SHP77 (cell line): ENCODE results near the gene MIB2.
"Not testable (repeated sequence)": the region's sequence is repeated elsewhere in the genome, so short reads cannot be mapped to it uniquely, and the experiment has no call there.

Experiments used
- DNase-seq, 2 experiments: peaks; one replicate each; lab custom pipeline; 2025; lab: John Stamatoyannopoulos, UW

MIB2 gene

DNA sequence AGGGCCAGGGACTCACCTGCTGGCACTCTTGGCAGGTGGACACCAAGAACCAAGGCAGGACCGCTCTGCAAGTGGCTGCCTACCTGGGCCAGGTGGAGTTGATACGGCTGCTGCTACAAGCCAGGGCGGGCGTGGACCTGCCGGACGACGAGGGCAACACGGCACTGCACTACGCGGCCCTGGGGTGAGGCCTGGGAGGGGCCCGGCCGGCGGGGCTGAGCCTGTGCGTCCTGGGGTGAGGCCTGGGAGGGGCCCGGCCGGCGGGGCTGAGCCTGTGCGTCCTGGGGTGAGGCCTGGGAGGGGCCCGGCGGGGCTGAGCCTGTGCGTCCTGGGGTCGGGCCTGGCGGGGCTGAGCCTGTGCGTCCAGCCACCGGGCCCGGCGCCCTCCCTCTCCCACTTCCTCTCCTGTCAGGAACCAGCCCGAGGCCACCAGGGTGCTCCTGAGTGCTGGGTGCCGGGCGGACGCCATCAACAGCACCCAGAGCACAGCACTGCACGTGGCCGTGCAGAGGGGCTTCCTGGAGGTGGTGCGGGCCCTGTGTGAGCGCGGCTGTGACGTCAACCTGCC, 12.0 kb downstream of the MIB2 start:
- no peak for DNase-seq

DNA sequence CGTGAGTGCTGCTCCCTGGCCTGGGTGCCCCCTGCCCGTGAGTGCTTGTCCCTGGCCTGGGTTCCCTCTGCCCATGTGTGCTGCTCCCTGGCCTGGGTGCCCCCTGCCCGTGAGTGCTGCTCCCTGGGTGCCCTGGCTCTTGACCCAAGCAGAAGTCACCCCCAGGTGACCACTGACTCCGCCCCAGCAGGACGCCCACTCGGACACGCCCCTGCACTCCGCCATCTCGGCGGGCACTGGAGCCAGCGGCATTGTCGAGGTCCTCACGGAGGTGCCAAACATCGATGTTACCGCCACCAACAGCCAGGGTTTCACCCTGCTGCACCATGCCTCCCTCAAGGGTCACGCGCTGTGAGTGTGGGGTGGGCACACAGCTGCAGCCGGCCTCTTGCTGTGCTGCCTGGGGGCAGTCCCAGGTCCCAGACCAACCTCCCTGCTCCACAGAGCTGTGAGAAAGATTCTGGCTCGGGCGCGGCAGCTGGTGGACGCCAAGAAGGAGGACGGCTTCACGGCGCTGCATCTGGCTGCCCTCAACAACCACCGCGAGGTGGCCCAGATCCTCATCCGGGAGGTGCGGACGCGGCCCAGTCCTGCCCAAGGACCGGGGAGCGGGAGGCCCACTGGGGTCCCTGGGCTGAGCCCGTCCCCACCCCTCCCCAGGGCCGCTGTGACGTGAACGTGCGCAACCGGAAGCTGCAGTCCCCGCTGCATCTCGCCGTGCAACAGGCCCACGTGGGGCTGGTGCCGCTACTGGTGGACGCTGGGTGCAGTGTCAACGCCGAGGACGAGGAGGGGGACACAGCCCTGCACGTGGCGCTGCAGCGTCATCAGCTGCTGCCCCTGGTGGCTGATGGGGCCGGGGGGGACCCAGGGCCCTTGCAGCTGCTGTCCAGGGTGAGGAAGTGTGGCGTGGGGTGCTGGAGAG, 12.8 kb downstream of the MIB2 start:
- DNase-seq, result no peak

DNA sequence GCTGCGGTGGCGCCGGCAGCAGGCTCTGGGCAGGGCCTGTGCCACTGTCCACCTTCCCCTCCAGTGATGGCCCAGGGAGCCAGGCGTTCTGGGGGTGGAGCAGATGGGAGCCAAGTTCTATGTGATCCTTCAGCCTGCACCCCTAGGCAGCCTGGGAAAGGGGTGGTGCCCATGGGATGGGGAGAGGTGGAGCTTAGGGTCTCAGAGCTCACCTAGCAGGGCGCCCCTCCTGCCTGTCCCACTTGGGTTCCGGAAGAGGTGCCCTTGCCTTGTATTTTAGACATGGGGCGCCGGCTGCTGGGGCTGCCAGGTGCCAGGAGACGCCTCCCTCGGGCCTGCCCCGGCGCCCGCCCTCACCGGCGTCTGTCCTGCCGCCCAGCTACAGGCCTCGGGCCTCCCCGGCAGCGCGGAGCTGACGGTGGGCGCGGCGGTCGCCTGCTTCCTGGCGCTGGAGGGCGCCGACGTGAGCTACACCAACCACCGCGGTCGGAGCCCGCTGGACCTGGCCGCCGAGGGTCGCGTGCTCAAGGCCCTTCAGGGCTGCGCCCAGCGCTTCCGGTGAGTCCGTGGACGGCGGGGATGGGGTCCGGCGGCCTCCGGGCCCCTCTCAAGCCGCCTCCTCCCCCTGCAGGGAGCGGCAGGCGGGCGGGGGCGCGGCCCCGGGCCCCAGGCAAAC, 13.6 kb downstream of the MIB2 start:
- no peak for DNase-seq

DNA sequence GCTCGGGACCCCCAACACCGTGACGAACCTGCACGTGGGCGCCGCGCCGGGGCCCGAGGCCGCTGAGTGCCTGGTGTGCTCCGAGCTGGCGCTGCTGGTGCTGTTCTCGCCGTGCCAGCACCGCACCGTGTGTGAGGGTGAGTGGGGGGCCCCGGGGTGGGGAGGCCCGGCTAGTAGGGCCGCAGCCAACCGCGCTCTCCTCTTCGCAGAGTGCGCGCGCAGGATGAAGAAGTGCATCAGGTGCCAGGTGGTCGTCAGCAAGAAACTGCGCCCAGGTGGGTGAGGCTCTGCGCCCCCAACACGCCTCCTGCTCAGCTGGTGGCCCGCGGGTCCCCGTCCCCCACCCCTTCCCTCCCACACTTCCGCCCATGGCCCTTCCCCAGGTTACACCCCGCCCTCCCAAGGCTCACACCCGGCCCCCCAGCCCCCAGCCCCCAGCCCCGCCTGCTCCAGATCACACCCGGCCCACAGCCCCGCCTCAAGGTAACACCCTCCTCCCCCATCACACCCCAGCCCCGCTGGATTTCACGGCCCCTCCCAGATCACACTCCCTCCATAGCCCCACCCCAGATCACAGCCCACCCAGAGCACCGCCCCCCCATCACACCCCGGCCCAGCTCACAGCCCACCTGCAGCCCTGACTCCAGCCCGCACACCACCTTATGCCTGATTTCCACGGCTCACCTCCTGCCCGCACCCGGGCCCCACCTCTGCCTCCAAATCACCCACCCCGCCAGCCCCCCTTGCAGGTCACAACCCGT, 14.3 kb downstream of the MIB2 start:
- no peak for DNase-seq

DNA sequence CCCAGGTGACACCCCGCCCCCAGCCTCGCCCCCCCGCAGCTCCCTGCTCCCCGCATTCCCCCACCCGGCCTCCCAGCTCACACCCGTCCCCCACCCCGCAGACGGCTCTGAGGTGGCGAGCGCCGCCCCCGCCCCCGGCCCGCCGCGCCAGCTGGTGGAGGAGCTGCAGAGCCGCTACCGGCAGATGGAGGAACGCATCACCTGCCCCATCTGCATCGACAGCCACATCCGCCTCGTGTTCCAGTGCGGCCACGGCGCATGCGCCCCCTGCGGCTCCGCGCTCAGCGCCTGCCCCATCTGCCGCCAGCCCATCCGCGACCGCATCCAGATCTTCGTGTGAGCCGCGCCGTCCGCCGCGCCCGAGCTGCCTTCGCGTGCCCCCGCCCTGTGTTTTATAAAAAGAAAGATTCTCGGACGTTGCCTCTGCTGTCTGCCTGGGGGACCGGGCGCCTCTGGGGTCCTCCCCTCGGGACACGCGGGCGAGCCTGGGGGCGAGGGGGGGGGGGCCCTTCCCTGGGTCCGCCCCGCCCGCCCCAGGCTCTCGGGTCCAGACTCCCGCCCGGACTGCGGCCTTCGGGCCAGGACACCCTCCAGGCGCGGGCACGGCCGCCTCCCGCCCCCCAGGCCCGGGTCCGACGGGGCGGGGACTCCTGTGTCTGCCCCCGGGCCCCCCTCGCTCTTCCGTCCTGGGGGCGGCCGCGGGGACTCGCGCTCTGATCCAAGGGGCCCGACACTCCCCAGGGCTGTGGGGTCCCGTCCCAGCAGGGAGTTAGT, 15.1 kb downstream of the MIB2 start:
- DNase-seq, result no peak

DNA sequence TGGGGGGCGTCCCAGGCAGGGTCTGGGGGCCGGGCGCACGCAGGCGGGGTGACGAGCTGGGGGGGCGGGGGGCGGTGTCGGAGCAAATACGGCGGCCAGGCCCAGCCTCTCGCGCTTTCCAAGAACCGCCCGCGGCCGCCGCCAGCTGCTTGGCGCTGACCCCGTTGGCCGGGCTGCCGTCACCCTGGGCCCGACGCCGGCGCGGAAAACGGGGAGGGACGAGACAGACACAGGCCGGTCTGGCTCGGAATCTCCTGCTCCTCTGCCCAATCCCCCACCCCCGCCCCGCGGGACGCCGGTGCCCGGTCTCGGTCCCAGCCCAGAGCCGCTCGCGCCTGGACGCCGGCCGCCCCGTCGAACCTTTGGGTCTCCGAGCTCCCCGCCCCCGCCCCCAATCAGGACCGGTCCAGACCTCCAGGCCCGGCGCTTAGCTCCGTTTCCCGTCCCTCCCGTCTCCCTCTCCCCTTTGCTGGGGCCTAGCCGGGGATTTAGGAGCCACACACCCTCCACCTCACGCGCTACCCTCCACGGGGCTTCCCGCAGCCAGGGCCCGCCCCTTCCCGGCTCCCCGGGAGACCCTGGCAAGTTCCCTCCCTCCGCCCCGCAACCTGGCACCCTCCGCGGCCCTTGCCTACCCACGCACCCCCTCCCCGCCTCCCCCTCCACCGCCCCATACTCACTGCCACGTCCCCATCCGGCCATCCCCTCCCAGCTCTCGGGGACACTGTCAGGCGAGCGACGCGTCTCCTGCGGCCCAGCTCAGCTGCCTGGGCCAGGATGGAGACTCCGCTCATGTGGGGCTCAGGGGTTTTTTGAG, 15.9 kb downstream of the MIB2 start:
- DNase-seq, result no peak

DNA sequence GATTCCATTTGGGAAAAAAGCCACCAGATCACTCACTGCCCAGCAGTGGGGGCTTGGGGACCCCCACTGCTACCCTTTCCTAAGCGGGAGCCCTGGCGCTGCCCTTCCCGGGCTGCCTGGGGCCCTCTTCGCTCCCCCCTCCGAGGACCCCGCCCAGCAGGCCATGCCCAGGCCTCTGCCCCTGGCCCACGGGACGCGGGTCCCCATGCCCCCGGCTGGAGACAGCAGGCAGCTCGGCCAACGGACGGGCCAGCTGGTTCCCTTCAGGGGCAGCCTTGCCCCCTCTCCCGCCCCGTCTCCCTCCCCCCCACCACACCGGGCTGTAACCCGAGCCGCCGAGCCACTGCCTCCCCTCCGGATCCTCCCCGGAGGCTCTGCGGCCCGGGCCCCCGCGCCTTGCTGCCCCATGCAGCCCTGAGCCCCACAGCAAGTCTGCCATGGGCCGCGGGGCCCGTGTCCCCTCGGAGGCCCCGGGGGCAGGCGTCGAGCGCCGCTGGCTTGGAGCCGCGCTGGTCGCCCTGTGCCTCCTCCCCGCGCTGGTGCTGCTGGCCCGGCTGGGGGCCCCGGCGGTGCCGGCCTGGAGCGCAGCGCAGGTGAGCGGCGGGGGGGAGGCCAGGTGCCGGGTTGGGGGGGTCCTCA, 16.6 kb downstream of the MIB2 start, which contains the start of gene MMP23B:
MMP23B (plus strand) TSS at position 392 of the 639 bp plus-strand sequence; CDS start at position 438, 46 bp downstream.
- no peak for DNase-seq

DNA sequence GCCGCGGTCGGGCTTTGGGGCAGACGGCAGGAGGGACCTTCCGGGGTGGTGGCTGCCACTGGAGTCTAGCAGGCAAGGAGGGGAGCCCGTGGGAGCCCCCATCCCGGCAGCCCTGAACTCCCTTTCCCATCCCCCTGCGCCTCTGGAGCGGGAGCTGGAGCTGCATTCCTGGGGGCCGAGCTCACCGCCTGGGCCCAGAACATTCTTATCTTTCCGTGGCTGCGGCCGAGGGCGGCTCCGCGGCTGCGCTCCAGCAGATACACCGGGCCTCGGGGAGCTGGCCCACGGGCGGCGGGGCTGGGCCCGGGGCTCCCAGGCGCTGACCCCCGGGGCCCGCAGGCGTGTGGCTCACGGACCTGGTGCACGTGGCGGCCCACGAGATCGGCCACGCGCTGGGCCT, 18.1 kb downstream of the MIB2 start:
- DNase-seq, result not testable (repeated sequence)

DNA sequence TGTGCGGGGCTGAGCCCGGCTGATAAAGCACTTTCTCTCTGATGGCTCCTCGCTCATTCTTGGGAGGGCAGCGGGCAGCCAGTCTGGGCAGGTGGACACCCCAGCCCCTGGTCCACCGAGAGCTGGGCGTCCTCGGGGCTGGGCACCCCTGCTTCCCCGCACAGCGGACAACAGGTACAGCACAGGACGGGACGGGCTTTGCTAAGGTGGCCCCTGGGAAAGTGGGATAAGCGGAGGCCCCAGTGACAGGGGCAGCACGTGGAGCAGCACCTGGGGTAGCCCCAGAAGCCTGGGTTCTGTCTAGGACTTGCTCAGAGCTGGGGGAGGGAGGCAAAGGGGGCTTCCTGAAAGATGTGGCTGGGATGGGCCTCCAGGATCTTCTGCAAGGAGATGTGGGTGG, 19.3 kb downstream of the MIB2 start:
- DNase-seq, result not testable (repeated sequence)

DNA sequence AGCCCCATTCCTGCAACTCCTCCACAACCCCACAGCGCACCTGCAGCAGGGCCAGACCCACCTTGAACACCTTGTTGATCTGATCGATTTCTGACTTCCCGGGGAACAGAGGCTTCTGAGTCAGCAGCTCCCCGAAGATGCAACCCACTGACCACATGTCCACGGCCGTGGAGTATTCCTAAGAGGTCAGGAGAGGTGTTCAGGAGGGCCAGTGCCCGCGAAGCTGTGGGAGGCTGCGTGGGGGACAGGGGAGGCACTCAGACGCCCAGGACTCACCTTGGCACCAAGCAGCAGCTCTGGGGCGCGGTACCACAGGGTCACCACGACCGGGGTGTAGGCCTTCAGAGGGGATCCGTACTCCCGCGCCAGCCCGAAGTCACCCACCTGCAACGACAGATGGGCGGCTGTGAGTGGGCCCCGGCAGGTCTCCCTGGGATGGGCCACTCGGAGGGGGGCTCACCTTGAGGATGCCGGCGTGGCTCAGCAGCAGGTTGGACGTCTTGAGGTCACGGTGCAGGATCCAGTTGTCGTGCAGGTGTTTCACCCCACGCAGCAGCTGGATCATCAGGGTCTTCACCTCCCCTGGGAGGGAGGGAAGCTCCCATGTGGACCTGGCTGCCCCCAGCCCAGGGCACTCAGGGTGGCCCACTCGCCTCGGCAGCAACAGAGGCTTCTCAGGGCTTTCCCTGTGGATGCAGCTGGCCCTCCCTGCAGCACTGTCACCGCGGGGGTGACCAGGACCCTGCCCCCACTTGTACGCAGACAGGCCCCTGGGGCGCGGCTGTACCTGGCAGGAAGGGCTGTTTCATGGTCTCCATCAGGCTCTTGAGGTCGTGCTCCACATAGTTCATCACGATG, 21.6 kb downstream of the MIB2 start:
- not testable (repeated sequence) for DNase-seq

DNA sequence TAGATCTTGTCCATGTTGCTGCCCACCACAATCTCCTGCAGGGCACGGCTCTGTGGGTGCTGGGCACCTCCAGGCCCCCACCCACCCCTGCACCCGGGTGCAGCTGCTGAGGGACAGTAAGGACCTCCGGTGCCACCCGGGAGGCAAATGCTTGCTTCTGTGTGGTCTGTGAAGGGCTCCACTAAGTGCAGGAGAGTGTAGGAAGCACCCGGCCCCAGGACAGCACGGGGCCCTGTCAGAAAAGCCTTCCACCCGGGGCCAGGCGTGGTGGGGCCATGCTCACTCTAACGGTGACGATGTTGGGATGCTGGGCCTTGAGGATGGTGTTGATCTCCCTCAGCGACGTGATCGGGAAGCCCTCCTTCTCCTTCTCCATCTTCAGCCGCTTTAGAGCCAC, 22.2 kb downstream of the MIB2 start:
- not testable (repeated sequence) for DNase-seq

DNA sequence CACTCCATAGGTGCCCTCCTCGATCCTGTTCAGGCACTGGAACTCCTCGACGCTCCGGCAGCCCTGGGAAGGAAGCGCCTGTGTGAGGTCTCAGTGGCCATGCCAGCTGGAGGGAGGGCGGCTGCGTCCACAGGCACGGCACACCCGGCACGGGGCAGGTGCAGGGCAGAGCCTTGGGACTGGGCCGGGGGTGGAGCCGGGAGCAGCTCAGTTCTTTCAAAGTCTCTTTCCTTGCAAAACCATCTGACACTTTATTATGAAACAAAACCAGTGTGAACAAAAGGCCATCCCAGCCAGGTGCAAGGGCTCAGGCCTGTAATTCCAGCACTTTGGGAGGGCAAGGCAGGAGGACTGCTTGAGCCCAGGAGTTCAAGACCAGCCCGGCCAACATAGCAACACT, 23.2 kb downstream of the MIB2 start:
- not testable (repeated sequence) for DNase-seq

DNA sequence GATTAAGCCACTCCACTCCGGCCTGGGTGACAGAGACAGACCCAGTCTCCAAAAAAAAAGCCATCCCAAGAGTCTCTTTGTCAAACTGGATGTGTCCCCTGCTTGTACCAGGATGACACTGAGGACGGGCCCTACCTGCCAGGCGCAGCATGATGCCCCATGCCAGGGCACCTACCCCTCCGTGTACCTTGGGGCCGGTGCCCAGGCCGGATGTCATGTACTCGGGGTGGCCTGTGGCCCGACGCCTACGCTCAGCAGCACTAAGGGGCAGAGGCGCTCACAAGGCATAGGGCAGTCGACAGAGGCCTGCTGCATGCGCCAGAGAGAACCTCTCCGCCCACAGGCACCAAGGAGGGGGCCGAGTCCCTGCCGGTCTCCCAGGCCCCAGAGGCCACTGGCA, 24.1 kb downstream of the MIB2 start:
- DNase-seq, result not testable (repeated sequence)

DNA sequence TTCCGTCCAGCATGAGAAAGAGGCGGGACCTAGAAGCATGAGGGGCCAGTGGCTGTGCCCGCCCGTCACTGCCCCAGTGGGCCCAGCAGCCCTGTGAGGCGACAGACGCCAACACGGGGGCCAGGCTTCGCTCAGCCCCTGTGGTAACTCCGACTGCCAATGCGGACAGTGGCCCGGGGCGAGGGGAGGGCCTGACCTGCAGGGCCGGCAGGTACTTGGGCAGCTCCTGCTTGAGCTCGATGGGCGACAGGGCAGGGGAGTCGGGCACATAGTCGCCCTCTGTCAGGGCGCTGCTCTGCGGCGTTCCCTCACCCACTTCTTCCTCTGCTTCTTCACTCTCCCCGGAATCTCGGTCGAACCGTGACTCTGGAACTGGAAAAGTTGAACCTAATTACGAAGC, 24.8 kb downstream of the MIB2 start:
- DNase-seq, result not testable (repeated sequence)

DNA sequence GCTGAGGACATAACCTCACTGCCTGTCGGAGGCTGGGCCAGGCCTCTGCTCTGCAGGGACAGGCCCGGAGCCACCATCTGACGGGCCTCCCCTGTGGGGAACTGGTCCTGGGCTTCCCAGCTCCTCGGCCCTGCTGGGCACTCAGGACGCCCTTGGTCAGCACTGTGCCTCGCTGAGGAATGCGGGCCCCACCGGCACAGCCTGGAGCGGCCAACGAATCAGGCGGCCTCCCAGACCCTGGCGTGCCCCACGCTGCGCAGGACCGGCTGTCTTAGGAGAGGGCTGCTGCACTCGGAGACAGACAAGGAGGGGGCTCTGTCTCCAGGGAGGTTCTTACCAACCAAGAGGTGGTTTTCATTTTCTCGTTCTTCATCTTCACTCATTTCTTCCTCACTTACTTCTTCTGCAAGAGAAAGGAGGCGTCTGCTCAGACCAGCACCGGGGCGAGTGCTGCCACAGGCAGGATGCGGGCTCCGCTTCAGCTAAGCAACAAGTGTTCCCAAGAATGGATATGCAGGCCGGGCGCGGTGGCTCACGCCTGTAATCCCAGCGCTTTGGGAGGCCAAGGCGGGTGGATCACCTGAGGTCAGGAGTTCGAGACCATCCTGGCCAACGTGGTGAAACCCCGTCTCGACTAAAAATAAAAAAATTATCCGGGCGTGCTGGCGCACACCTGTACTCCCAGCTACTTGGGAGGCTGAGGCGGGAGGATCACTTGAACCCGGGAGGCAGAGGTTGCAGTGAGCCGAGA, 25.6 kb downstream of the MIB2 start:
- not testable (repeated sequence) for DNase-seq

DNA sequence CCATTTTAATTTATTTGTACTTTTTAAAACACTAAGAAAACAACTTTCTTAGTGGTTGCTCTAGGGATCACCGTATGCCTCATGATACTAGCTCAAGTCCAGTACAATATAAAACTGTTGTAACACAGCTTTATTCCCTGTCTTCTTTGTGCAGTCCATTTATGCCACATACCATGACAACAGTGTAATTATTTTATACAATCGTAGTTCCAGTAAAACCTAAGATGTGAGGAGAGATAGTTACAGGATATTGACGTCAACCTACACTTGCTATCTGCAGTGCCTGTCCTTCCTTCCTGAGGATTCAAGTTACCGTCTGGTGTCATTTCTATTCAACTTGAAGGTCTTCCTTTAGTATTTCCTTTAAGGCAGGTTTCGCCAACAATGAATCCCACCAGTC, 31.0 kb downstream of the MIB2 start:
- DNase-seq, result not testable (repeated sequence)

DNA sequence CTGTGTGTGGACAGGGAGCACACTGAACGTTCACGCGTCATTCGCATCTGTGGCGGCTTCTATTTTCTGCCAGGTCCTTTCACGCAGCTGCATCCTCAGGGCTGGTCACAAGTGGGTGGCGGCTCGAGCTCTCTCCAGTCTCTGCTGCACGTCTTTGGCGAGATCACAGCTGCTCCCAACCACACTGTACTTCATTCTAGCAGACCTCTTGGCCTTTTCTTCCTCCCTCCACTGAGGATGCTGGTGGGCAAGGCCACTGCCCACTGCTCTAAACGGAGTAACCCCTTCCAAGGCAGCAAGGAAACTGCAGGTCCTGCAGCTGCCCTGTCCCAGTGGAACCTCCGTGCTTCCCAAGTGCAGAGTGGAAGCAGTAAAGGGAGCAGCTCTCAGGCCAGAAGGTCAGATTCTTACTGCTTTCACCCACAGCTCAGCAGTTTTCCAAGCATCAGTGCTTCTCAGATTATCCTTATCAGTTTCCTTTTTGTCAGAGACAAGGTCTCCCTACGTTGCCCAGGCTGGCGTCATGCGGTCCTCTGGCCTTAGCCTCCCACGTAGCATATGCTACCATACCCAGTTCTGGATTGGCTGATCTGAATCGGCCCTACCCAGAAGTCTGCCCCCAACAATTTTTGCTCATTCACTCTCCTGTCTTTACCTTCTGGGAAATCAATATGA, 32.4 kb downstream of the MIB2 start:
- not testable (repeated sequence) for DNase-seq

DNA sequence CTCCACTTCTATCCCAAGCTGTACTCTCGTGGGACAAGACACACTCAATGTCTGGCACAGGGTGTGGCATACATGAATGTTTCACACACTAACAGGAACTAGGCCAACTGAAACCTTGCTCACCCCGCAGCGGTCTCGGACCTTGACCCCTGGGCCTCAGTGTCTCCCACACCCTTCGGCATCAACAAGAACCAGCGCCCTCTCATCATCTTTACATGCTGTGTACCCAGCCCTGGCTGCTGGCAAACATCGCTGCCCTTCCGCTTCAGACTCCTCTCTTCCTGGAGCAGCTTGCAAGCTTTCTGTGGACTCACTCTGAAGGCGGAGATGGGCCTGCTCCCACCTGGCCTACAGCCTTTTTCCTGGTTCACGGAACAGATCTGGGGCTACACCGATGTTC, 33.0 kb downstream of the MIB2 start:
- not testable (repeated sequence) for DNase-seq
